ENCODE data around the gene DIS3L2.
"Not testable (repeated sequence)": the region's sequence is repeated elsewhere in the genome, so short reads cannot be mapped to it uniquely, and the experiment has no call there.

DIS3L2 gene

DNA sequence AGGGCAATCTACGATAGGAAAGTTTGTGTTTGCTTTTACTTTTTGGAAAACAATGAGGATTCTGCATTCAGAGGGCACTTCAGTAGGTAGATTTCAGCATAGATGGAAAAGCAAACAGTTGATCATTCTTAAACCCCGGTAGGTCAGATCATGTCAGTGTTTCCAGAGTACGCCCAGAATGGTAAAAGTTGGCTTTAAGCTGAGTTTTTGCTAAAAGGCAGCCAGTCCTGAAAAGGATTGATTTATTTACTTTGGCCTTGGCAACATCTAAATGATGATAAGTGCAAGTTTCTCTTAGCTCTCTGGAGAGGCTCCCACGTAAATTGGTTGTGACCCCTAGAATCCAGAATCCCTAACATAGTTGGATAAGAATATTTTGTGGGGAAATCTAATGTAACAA is 168.0 kb downstream of the DIS3L2 start:
- DNase-seq = no peak

GRCh38 chr2:232132181-232132580 is 170.7 kb downstream of the DIS3L2 start:
- no peak for DNase-seq

- DNase-seq = no peak
Observed at GRCh38 chr2:232133078-232133477, 171.6 kb downstream of the DIS3L2 start.

GRCh38 chr2:232134939-232135338 is 173.4 kb downstream of the DIS3L2 start:
- DNase-seq = no peak

- no peak for DNase-seq
Observed at GRCh38 chr2:232137356-232138147, 176.0 kb downstream of the DIS3L2 start.

DNA sequence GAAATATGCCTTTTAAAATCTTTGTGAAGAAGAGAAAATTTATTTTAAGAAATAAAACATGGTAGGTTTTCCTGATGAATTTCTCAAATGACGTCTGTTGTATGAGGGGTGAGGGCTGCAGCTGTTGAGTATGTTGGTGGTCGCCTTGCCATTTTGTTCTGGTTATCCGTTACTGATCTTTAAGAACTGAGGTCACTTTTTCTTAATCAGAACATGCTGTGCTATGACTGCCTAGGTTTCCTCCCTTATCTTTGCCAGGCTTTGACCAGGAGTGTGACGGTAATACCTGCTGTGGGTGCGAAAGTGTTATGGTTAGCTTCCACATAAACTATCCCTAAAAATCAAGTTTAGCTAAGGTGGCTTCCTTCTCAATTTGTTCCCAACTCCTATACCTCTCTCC is 176.9 kb downstream of the DIS3L2 start:
- no peak for DNase-seq

DNA sequence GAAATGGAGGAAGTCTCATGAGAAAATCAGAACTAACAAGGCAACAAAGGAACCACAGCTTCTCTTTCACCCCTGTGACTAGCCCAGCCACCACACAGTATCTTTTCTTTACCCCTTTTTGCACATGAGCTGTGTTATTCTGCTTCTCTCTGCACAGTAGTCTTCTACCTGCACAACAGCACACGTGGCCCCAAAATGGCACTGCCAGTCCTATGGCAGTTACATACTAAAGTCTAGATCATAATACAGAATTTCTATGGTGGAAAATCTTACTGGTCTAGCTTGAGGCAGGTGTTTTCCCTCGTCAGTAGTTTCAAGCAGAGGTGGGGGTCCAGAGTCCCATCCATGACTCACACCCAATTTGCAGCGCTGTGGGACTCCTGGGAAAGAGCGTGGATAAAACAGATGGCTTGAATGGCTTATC is 177.7 kb downstream of the DIS3L2 start:
- no peak for DNase-seq

DNA sequence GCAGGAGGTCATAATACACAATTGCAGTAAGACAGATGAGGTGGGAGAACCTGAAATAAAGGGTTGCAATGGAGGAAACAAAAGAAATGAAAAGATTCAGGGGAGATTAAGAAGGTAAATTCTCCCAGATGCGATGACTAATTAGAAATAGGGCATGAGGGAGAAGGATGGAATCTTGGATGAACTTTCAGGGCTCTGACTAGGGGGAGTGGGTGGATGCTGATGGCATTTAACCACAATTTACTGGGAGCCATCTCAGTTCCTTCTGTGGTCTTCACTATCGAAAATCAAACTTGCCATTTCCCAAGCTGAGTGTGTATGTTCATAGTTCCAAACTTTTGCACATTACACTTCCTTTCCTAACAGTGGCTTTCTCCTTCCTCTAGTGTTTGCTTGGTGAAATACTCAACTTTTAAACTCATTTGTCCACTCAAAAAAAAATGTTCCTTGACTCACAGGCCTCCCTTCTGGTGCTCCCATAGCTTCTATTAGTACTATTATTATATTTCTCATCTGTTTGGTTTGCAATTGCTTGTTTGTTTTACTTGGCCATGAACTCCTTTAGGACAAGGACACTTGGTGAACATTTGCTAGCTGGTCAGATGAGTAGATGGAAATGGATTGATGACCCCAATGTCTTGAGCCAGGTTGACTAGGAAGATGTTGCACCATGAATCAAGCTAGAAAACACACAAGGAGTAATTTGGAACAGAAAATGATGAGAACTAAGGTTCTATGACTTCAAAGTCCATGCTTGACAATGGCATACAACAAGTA is 178.5 kb downstream of the DIS3L2 start:
- DNase-seq = no peak

GRCh38 chr2:232141591-232141990 is 180.1 kb downstream of the DIS3L2 start:
- no peak for DNase-seq

DNA sequence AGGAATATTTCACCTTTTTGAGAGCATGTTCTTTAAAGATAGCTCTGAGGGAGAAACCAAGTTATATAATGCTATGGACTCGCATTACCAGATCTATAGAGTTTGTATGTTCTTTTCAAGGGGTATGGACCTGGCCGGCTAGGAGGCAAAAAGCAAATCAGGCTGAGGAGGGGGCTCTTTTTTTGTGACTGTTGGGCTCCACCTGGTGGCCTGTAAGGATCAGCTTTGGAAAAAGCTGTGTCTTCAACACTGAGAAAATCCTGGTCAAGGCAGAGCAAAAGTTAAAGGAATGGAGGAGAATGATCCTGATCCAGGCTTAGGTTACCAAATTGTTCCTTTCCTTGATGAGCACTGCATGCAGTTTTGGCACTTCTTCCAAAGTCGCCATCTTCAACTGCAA is 180.5 kb downstream of the DIS3L2 start:
- DNase-seq = peak; percentile 5

- DNase-seq = no peak
Observed at GRCh38 chr2:232142502-232142901, 181.0 kb downstream of the DIS3L2 start.

DNA sequence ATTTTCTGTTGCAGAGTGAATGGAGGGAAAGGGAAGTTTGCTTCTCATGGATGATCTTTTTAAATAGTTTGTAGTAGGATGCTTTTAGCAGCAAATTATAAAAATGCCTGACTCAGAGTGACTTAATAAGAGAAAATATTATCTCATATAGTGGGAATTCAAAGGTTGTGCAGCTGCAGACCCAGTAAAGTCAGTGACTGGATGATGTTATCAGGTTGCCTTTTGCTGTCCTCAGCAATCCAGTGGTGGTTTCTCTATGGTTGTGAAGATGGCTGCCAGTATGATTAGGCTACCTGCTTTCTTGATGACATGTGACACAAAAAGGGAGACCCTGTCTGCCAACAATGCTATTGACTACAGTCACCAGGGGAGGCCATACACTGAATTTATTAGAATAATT is 184.8 kb downstream of the DIS3L2 start:
- DNase-seq = no peak

GRCh38 chr2:232147440-232148077 is 186.0 kb downstream of the DIS3L2 start:
- no peak for DNase-seq

DNA sequence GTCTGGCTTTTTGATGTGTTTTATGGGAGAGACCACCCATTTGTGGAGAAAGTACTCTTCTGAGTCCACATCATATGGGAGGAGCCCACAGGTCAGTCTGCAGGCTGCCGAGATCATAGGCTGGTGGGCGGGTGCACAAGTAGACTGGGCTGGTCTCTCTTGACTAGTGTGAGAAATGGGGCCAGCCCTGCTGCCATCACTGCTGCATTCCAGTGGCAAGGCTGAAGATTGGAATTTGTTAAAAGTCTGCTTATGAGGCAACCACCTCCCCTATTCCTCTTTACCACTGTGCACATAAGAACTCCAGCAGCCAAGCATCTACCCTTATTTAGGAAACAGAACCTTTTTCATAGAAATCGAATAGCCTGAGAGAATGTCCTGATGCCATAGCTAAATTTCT is 200.7 kb downstream of the DIS3L2 start:
- DNase-seq = no peak

- no peak for DNase-seq
Observed at GRCh38 chr2:232170396-232170795, 208.9 kb downstream of the DIS3L2 start.

DNA sequence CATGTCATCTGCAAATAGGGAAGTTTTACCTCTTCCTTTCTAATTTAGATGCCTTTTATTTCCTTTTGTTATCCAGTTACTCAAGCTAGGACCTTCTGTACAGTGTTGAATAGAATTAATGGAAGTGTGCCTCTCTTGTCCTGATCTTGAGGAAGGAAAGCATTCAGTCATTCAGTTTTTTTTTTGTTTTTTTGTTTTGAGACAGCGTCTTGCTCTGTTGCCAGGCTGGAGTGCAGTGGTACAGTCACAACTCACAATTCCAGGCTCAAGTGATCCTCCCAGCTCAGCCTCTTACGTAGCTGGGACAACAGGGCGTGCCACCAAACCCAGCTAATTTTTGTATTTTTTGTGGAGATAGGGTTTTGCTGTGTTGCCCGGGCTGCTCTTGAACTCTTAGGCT is 213.1 kb downstream of the DIS3L2 start:
- no peak for DNase-seq

GRCh38 chr2:232176587-232176986 is 215.1 kb downstream of the DIS3L2 start:
- not testable (repeated sequence) for DNase-seq

DNA sequence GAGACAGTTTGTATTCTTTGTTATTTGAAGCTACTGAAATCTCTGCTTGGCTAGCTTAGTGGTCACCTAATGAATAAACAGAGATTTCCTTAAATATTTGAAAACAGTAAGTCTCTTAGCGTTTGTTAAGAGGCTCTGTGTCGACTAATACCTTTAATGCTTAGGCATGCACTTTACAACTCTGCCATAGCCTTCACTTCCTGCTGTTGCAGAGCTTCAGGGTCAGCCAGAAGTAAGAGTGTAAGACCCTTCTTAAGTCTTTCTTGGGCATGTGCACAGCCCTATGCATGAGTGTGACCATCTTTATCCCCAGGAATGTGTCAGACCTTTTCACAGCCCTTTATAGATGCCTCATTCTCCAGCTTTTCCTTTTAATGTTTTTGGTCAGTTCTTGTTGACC is 221.8 kb downstream of the DIS3L2 start:
- DNase-seq = no peak

GRCh38 chr2:232184346-232184745 is 222.8 kb downstream of the DIS3L2 start:
- no peak for DNase-seq

DNA sequence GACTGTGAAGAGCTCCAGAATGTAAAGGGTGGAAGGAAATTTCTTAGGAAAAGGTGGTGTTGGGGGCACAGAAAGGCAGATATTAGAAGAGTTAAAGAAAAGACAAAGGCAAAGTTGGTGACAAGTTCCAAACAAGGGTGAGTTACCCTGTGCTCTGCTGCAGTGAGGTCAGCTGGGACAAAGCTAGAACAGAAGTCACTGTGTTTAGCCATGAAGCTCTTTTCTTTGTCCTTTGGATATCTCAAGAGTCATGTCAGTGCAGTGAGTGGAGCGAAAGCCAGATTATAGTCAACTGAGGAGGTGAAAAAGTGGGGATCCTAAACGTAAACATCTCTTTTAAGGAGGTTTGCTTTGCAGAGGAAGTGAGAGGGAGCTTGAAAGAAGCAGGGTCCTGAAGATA is 229.3 kb downstream of the DIS3L2 start:
- no peak for DNase-seq

DNA sequence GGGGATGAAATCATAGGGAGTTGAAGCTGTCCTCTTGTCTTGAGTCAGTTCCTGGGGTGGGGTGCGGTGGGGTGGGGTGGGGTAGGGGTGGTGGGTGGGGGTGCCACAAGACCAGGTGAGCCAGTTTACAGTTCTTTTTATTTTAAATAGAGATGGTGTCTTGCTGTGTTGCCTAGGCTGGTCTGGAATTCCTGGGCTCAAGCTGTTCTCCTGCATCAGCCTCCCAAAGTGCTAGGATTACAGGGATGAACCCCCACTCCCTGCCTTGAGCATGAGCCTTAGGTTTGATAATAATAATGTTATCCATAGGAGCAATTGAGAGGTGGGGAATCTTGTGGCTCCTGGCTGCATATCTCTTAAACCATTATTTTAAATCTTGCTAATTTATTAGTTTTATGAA is 234.0 kb downstream of the DIS3L2 start:
- no peak for DNase-seq

DNA sequence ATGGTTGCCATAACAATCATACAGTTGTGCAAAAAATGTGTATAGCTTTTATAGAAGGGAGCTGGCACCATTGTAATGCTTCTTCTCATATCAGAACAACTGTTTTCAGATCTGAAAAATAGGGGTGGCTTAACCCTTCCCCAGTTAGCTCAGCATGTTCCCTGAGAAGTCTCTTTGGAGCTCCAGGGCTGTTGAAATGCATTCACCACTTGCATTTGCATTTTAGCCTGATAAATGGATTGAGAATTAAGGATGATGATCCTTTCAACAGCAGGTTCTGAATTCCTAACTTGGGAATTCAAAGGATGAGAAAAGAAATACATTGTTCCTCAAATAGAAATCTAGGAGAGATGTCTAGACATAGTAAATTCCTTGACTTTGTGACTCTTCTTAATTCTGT is 235.3 kb downstream of the DIS3L2 start:
- DNase-seq = no peak

GRCh38 chr2:232200195-232200594 is 238.7 kb downstream of the DIS3L2 start:
- no peak for DNase-seq
